ENCODE results near the gene C16orf96. TPM values are rescaled to one million over a fixed set of nuclear protein-coding genes. Genes with fewer than 3 reads are reported as not detected.

C16orf96 gene
- total and polyA plus RNA-seq, 2 of the 13 experiments (the other 11 are each of a cell fraction or from before 2014, with no cell fraction given): 0.03 TPM; not detected in 1

GRCh38 chr16:4614571-4615383 is 58.6 kb downstream of the C16orf96 start, which contains the start of gene UBALD1 (continued):
- TF ChIP-seq, protein P1, sequence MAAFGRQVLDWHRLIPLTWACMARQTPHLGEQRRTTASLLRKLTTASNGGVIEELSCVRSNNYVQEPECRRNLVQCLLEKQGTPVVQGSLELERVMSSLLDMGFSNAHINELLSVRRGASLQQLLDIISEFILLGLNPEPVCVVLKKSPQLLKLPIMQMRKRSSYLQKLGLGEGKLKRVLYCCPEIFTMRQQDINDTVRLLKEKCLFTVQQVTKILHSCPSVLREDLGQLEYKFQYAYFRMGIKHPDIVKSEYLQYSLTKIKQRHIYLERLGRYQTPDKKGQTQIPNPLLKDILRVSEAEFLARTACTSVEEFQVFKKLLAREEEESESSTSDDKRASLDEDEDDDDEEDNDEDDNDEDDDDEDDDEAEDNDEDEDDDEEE (CRISPR knock-in tag; IDR thresholded peaks at IDR 0.05): no peak
- TF ChIP-seq SMARCC2 (IDR thresholded peaks at IDR 0.05): no peak
- TF ChIP-seq CEBPB (IDR thresholded peaks at IDR 0.05; ENCODE audit: borderline replicate concordance, low read depth, low read length): no peak
- peak; percentile 69; the same call in 1 of the 2 replicates for TF ChIP-seq MED13 (CRISPR knock-in tag; IDR thresholded peaks at IDR 0.05)
- no peak for TF ChIP-seq IRX3 (CRISPR knock-in tag; IDR thresholded peaks at IDR 0.05; ENCODE audit: borderline replicate concordance, low read depth)
- TF ChIP-seq ZNF562 (CRISPR knock-in tag; IDR thresholded peaks at IDR 0.05; ENCODE audit: borderline replicate concordance): no peak
- TF ChIP-seq, protein P2, sequence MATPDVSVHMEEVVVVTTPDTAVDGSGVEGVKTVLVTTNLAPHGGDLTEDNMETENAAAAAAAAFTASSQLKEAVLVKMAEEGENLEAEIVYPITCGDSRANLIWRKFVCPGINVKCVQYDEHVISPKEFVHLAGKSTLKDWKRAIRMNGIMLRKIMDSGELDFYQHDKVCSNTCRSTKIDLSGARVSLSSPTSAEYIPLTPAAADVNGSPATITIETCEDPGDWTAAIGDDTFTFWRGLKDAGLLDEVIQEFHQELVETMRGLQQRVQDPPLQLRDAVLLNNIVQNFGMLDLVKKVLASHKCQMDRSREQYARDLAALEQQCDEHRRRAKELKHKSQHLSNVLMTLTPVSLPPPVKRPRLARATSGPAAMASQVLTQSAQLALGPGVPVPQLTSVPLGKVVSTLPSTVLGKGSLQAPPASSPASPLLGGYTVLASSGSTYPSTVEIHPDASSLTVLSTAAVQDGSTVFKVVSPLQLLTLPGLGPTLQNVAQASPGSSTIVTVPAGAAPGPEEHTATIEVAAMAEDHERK (CRISPR knock-in tag; IDR thresholded peaks at IDR 0.05; ENCODE audit: low read depth): peak; percentile 89
- 0 out of 2 replicates have a peak, but pooled peaks have one; percentile 14 for TF ChIP-seq ZNF292 (CRISPR knock-in tag; IDR thresholded peaks at IDR 0.05; ENCODE audit: borderline replicate concordance, low read depth)
- peak; percentile 28; the same call in 1 of the 2 replicates for TF ChIP-seq RARG (CRISPR knock-in tag; IDR thresholded peaks at IDR 0.05; ENCODE audit: low read depth)
- no peak for TF ChIP-seq ZNF781 (CRISPR knock-in tag; IDR thresholded peaks at IDR 0.05; ENCODE audit: borderline replicate concordance, not compliant biosample characterization)
- TF ChIP-seq NONO (IDR thresholded peaks at IDR 0.05): no peak
- TF ChIP-seq NONO (CRISPR knock-in tag; conservative IDR thresholded peaks at IDR 0.05): peak; percentile 70
- TF ChIP-seq HMG20B (CRISPR knock-in tag; conservative IDR thresholded peaks at IDR 0.05): no peak
- peak; percentile 40 for TF ChIP-seq TBL1XR1 (IDR thresholded peaks at IDR 0.05; ENCODE audit: borderline replicate concordance, low read length, partially characterized antibody)
- TF ChIP-seq ETV5 (CRISPR knock-in tag; IDR thresholded peaks at IDR 0.05; ENCODE audit: borderline replicate concordance): peak; percentile 79; the same call in 1 of the 2 replicates
- no peak; the same call in 1 of the 2 replicates for TF ChIP-seq TSC22D2 (CRISPR knock-in tag; IDR thresholded peaks at IDR 0.05; ENCODE audit: borderline replicate concordance)
- peak; percentile 84 for TF ChIP-seq ZSCAN29 (CRISPR knock-in tag; conservative IDR thresholded peaks at IDR 0.05)
- peak; percentile 99 for TF ChIP-seq FOSL2 (CRISPR knock-in tag; IDR thresholded peaks at IDR 0.05)
- no peak; the same call in 1 of the 2 replicates for TF ChIP-seq ZNF773 (CRISPR knock-in tag; IDR thresholded peaks at IDR 0.05; ENCODE audit: borderline replicate concordance)
- peak; percentile 64; the same call in 1 of the 2 replicates for TF ChIP-seq SIX1 (CRISPR knock-in tag; IDR thresholded peaks at IDR 0.05; ENCODE audit: borderline replicate concordance)
- peak; percentile 88 for TF ChIP-seq ZXDC (CRISPR knock-in tag; IDR thresholded peaks at IDR 0.05)

All from HepG2 (cell line).